ENCODE measurements around the gene ANKRD33B.
"Not testable (repeated sequence)": the region's sequence is repeated elsewhere in the genome, so short reads cannot be mapped to it uniquely, and the experiment has no call there.

ANKRD33B gene

DNA sequence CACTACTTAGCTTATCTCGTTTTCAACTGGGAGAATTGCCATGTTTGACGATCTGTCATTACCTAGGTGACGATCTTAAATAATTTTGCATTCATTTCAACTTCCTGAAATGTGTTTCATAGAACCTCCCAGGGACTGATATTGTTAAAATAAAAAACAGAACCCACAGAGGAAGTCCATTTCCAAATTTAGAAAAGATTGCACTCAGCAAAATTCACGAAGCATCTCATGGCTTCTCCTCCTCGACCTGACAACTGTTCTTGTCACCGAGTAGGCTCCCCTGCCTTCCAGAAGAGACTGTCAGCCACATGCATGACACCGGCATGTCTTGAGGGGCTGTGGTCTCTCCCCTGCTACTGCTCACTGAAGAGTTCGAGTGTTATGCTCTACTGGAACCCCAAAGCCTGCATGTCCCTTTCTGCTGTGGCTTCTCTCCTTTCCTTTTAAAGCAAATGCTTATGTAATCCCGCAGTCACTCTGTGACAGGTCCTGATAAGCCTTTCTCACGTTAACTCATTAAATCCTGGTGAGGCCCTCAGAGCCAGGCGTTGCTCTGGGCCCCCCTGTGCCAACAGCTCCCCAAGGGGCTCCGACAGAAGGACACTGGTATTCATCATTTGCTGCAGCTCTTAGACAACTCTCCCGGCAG lies 26.8 kb upstream of the ANKRD33B start:
- DNase-seq (ENCODE audit: low read depth in 1 of 2, low spot score in 1 of 2): no peak

GRCh38 chr5:10537624-10538023 lies 26.2 kb upstream of the ANKRD33B start:
- no peak for DNase-seq (ENCODE audit: low read depth in 1 of 2, low spot score in 1 of 2)

- DNase-seq (ENCODE audit: low read depth in 1 of 2, low spot score in 1 of 2): no peak
Measured at GRCh38 chr5:10538103-10538788, 25.6 kb upstream of the ANKRD33B start.

DNA sequence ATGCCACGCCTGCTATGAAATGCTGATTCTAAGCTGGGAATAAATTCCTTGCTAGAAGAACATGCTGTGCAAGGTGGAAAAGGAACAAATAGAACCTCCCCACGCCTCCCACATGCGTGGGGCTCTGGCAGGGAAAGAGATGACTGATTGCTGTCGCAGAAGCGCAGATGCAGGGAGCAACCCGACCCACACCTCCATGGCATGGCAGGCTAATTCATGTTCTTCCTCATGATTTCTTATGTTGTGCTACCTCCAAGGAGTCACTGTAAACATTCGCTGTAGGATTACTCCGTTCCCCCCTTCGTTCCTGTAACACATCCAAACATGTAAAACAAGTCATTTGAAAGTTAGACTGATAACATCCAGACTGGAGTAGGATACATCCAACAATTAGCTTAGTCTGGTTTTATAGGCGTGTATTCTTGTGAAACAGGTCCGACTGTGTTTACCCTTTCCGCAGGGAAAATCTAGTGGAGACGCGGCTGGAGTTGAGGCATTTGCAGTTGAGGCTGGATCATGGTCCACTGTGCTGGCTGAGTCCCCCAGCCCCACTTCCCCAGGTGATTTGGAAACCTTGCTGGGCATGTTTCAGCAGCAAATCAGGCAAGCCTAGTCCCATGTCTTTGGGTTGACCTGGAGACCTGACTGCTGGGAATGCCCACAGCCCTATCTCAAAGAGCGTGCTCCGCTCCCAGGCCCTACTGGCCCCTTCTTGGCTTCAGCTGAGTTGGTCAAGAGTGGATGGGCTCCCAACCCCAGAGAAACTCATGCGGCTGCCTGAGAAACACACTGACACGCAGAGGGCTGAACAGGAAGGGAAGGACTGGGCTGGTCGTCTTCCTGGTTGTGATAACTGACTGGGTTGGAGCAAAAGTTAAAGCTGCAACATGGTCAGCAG lies 24.8 kb upstream of the ANKRD33B start:
- no peak for DNase-seq (ENCODE audit: low read depth in 1 of 2, low spot score in 1 of 2)

GRCh38 chr5:10539687-10539998 lies 24.2 kb upstream of the ANKRD33B start:
- no peak for DNase-seq (ENCODE audit: low read depth in 1 of 2, low spot score in 1 of 2)

GRCh38 chr5:10540036-10540544 lies 23.8 kb upstream of the ANKRD33B start:
- no peak for DNase-seq (ENCODE audit: low read depth in 1 of 2, low spot score in 1 of 2)

- no peak for DNase-seq (ENCODE audit: low read depth in 1 of 2, low spot score in 1 of 2)
Measured at GRCh38 chr5:10540951-10541646, 22.8 kb upstream of the ANKRD33B start.

- no peak for DNase-seq (ENCODE audit: low read depth in 1 of 2, low spot score in 1 of 2)
Measured at GRCh38 chr5:10542055-10542550, 21.8 kb upstream of the ANKRD33B start.

- DNase-seq (ENCODE audit: low read depth in 1 of 2, low spot score in 1 of 2): no peak
Measured at GRCh38 chr5:10543585-10544040, 20.3 kb upstream of the ANKRD33B start.

- DNase-seq (ENCODE audit: low read depth in 1 of 2, low spot score in 1 of 2): no peak
Measured at GRCh38 chr5:10545084-10545483, 18.8 kb upstream of the ANKRD33B start.

DNA sequence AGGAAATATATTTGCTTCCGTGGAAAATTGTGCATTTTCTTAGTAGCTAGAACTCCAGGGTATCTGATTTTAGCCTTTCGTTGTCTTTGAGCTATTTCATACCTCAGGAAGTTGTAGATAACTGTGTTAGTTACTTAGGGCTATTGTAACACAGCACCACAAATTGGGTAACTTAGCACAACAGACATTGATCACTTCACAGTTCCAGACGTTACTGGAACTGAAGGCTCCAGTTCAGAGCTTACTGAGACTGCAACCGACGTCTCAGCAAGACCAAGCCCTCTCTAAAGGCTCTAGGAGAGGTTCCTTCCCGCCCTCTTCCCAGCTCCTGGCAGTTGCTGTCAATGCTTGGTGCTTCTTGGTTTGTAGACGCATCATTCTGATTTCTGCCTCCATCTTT lies 17.7 kb upstream of the ANKRD33B start:
- no peak for DNase-seq (ENCODE audit: low read depth in 1 of 2, low spot score in 1 of 2)

DNA sequence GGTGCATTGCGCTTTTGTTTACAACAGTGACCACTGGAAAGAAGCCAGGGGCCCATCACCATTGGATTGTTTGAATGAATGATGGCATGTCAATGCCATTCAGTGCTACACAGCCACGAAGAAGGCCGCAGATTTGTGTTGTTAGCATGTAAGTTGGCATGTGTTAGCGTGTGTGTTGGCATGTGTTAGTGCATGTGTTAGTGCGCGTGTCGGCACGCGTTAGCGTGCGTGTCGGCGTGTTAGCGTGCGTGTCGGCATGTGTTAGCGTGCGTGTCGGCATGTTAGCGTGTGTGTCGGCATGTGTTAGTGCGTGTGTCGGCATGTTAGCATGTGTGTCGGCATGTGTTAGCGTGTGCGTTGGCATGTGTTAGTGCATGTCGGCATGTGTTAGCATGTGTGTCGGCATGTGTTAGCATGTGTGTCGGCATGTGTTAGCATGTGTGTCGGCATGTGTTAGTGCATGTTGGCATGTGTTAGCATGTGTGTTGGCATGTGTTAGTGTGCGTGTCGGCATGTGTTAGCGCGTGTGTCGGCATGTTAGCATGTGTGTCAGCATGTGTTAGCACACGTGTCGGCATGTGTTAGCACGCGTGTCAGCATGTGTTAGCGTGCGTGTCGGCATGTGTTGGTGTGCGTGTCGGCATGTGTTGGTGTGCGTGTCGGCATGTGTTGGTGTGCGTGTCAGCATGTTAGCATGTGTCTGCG lies 15.3 kb upstream of the ANKRD33B start:
- no peak for DNase-seq (ENCODE audit: low read depth in 1 of 2, low spot score in 1 of 2)

DNA sequence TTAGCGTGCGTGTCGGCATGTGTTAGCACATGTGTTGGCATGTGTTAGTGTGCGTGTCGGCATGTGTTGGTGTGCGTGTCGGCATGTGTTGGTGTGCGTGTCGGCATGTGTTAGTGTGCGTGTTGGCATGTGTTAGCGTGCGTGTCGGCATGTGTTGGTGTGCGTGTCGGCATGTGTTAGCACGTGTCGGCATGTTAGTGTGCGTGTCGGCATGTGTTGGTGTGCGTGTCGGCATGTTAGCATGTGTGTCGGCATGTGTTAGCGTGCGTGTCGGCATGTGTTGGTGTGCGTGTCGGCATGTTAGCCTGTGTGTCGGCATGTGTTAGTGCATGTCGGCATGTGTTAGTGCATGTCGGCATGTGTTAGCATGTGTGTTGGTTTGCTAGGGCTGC lies 14.8 kb upstream of the ANKRD33B start:
- not testable (repeated sequence) for DNase-seq (ENCODE audit: low read depth in 1 of 2, low spot score in 1 of 2)

DNA sequence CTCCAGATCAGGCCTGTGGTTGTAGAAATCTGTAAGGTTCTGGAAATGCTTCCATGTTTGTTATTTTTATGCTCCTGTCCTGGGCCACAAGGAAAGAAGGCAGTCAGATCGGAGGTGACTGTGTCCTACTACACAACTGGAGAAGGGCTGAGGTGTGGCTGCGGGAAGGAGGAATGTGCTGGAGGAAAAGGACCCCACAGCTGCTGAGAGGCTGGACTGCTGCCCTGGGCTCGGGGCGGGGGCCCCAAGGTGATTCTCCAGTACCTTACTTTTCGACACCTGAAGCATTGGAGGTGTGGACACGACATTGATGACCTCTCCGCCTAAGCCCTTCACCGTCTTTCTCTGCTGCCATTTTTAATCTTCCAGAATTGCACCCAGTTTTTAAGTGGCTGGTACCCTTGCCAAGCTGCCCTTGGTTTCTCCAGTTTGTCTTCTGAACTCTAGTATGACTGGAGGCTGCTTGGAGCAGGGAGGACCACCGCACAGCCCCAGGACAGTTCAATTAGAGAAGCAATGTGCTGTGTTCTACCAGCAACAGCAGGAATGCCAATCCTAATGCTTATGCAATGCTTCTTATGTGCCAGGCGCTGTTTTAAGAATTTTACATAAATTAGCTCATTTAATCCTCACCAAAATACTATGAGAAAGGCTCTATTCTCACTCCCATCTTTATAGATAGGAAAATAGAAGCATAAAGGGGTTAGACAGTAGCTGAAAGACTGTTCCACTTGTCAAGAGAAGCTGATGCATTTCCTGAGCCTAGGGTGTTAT lies 13.5 kb upstream of the ANKRD33B start:
- no peak for DNase-seq (ENCODE audit: low read depth in 1 of 2, low spot score in 1 of 2)

GRCh38 chr5:10551782-10552138 lies 12.1 kb upstream of the ANKRD33B start:
- no peak for DNase-seq (ENCODE audit: low read depth in 1 of 2, low spot score in 1 of 2)

DNA sequence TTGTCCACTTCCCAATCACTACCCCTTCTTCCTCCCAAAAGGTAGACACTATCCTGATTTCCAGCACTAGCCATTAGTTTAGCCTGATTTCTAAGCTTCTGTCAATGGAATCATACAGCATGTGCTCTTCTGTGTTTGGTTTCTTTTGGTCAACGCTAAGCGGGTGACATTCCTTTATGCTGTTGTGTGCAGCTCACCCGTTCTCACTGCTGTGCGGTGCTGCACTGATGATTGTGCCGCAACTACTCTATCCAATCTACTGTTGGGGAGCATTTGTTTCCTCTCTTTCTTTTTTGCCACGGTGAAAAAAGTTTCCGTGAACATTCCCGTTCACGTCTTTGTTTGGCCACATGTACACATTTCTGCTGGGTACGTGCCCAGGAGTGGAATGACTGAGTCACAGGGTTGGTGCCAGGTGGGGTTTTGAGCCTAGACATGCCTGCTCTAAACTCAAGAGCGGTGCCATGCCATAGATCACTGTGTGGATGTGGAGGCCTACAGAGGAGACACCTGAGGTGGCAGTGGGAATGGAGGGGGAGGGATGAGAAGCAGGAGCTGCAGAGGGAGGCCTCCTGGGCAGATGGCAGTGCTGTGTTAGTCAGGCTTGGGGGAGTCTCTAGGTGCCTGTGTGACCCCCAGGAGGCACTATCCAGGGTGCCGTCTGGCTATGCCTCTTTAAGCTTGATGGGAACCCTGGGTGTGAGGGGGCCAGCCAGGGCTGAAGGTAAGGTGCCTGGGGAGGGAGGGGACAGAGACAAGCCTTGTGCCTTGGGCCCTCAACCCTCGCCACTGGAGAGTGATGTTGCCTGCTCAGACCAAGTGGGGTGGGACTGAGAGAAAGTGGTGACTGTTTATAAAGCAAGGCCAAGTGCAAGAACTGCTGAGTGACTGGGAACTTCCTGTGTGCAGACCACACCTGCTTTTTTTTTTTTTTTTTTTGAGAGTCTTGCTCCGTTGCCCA lies 11.4 kb upstream of the ANKRD33B start:
- DNase-seq (ENCODE audit: low read depth in 1 of 2, low spot score in 1 of 2): no peak

GRCh38 chr5:10553476-10553875 lies 10.4 kb upstream of the ANKRD33B start:
- DNase-seq (ENCODE audit: low read depth in 1 of 2, low spot score in 1 of 2): no peak

DNA sequence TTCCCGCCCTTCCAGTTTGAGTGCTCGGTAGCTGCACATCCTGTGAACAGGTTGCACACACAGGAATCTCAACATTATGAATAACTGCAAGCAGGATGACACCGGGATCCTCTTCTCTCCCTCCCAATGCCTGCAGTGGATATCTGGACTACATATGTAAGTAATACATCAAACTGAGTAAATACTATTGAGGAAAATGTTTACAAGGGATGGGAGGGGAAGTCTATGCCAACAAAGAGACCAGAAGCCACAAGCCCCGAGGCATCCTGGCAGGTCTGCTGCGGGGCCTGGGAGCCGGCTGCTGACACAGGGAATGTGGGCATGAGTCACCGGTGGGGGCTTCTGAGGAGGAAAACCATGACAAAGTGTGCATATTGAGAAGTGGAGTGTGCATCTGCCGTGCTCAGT lies 8.6 kb upstream of the ANKRD33B start:
- DNase-seq (ENCODE audit: low read depth in 1 of 2, low spot score in 1 of 2): no peak
